Cardiac muscle cell (in vitro differentiated cells and primary cell): ENCODE results near the gene MRPL53. TPM values are rescaled to one million over a fixed set of nuclear protein-coding genes. Genes with fewer than 3 reads are reported as not detected.

Source experiments
- DNase-seq, 2 donors: peaks; one replicate each; pipeline versions ENCODE4 v3.0.0 to v3.0.0-alpha.2; 2010 to 2017; ENCODE audit warnings: low read depth in 1 of 2, low spot score in 1 of 2
- H3K27ac ChIP-seq: fragments of 200-600 bp; sonication (generic); 2 replicates; pipeline ENCODE4 v1.5.1; 2016
- H3K27me3 ChIP-seq: fragments of 200-600 bp; sonication (generic); 2 replicates; pipeline ENCODE4 v1.6.0; 2016; ENCODE audit warnings: control low read depth
- H3K36me3 ChIP-seq: fragments of 200-600 bp; sonication (generic); 2 replicates; pipeline ENCODE4 v1.5.1; 2016; ENCODE audit warnings: control low read depth
- H3K4me1 ChIP-seq: fragments of 200-600 bp; sonication (generic); 2 replicates; pipeline ENCODE4 v1.8.1; 2017; ENCODE audit warnings: low read depth, mild to moderate bottlenecking, mixed run types
- H3K4me3 ChIP-seq: fragments of 200-600 bp; sonication (generic); 2 replicates; pipeline ENCODE4 v1.5.1; 2016; ENCODE audit warnings: mild to moderate bottlenecking
- H3K9me3 ChIP-seq: fragments of 200-600 bp; sonication (generic); 2 replicates; pipeline ENCODE4 v1.5.1; 2017; ENCODE audit warnings: low read depth, mild to moderate bottlenecking, control low read depth
- polyA plus RNA-seq: library from polyadenylated mRNA; unstranded; fragments of >200 nt; fragmentation: Nextera tagmentation; extraction: Ambion mirVana; gene quantifications from 2 replicates; pipeline ENCODE4 v1.2.1, GENCODE V29; 2016
- total RNA-seq: library from RNA; depleted of rRNA; stranded (reverse); fragments of >200 nt; gene quantifications from 2 replicates; pipeline ENCODE4 v1.2.3, GENCODE V29; 2016
- TF ChIP-seq, protein P1 (sequence below): IDR thresholded peaks from 2 replicates; pipeline ENCODE4 v1.5.1; 2012; ENCODE audit warnings: low read depth, mild to moderate bottlenecking, low read length

MRPL53 gene
- total and polyA plus RNA-seq, 2 experiments from 2014 or later = 50.8 to 132 TPM

DNA sequence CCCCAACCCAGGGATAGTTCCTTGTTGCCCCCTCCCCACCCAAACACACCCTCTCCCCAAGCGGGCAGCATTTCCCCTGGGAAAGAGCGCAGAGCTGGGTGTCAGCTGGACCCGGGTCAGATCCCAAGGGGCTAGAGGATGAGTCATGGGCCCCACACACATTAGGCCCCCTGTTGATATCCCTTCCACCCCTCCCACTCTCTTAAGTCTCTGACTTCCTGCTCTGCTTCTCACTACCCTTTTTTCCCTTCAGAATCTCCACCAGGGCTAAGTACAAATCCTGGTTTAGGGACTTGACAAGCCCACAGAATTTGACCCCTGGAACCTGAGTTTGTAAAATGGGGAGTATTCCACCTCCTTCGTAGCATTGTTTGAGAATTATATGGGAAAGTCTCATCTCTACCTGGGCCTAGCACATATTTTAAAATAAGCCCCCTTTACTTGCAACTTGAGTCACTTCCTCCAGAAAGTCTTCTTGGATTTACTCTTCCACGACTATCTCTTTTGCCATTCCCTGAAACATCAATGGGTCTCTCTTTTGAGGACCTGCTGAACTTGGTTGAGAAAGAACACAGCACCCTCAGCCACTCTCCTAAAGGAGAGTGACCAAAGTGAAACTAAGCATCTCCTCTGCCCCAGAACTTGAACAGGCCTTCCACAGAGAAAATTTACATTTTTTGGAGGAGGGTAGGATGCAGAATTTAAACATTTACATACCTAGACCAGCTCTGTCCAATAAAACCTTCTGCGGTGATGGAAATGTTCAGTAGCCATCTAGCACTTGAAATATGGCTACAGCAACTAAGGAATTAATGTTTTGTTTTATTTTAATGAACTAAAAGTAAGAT is 35.4 kb downstream of the MRPL53 start:
- Histone ChIP-seq H3K27ac (no peak overlapping the region), H3K4me1 (peaks cover 14% of the 10 kb centered on the region), H3K36me3 (peaks cover 3% of the 10 kb centered on the region), H3K4me3 (no peak overlapping the region), H3K9me3 (no peaks in the 10 kb centered on the region), H3K27me3 (no peaks in the 10 kb centered on the region)
- TF ChIP-seq, protein P1, sequence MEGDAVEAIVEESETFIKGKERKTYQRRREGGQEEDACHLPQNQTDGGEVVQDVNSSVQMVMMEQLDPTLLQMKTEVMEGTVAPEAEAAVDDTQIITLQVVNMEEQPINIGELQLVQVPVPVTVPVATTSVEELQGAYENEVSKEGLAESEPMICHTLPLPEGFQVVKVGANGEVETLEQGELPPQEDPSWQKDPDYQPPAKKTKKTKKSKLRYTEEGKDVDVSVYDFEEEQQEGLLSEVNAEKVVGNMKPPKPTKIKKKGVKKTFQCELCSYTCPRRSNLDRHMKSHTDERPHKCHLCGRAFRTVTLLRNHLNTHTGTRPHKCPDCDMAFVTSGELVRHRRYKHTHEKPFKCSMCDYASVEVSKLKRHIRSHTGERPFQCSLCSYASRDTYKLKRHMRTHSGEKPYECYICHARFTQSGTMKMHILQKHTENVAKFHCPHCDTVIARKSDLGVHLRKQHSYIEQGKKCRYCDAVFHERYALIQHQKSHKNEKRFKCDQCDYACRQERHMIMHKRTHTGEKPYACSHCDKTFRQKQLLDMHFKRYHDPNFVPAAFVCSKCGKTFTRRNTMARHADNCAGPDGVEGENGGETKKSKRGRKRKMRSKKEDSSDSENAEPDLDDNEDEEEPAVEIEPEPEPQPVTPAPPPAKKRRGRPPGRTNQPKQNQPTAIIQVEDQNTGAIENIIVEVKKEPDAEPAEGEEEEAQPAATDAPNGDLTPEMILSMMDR = no peak
- DNase-seq = peak in 1 of 2 donors; percentile 47

GRCh38 chr2:74436111-74436805 is 36.2 kb downstream of the MRPL53 start:
- no peak for DNase-seq
- Histone ChIP-seq H3K9me3 (no peaks in the 10 kb centered on the region), H3K27me3 (no peaks in the 10 kb centered on the region), H3K27ac (no peak overlapping the region), H3K36me3 (peaks cover 11% of the 10 kb centered on the region), H3K4me1 (peaks cover 14% of the 10 kb centered on the region), H3K4me3 (no peak overlapping the region)
- TF ChIP-seq, protein P1 = no peak

DNA sequence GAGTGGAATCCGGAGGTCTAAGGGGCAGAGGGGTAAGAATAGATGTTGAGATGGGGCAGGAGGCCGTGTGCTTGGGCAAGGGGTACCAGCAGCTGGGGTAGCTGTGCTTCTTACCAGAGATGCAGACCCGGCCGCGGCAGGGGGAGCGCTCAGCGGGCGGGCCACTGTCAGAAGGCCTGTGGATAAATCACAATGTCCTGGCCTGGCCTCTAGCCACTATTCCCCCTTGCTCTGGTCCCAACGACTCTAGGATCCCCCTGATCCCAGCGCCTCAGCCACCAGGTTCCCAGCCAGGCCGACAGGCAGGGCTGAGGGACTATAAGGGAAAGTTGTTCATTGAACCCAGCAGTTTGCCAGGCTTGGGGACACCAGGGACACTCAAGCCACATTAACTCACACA is 42.0 kb downstream of the MRPL53 start:
- TF ChIP-seq, protein P1 = no peak
- no peak for DNase-seq
- Histone ChIP-seq H3K27me3 (no peaks in the 10 kb centered on the region), H3K36me3 (peaks cover 31% of the 10 kb centered on the region), H3K27ac (no peak overlapping the region), H3K9me3 (no peaks in the 10 kb centered on the region), H3K4me1 (no peaks in the 10 kb centered on the region), H3K4me3 (no peak overlapping the region)

DNA sequence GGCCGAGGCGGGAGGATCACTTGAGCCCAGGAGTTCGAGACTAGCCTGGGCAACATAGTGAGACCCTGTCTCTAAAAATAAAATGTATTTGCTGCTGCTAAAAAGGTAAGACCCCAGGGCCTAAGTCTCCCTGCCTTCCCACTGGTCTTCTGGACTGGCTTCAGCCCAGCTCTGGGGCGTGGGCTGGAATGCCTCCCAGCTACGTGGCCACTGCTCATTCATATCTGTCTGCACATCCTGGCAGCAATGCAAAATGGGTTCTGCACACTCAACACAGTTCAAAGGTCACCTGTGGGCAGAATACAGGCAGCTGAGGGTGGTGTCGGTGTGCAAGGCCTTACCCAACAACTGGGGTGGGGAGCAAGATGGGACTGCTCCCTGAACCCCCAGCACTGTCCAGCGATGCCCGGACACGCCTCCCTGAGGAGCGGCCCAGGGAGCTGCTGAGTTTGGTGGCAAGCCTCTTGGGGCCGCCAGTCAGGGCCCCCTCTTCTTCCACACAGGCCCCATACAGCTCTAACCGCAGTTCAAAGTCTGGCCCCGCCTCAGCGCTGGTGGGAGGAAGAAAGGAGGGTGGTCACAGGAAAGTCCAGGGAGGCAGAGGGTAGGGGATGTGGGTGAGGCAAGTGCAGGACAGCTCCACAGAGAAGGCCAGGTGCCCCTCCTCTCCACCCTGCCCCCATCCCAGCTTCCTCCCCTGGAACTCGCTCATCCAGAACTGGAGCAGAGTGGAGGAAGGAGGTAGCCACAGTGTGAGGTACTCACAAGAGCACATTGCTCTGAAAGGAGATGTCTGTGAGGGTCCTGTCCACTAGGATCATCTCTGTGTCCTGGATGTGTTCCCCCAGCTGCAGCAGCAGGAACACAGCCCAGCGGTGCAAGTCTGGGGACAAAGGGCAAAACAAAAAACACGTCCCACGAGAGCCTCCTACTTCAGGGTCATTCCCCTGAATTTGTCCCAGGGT is 42.7 kb downstream of the MRPL53 start:
- Histone ChIP-seq H3K27me3 (no peaks in the 10 kb centered on the region), H3K4me1 (no peaks in the 10 kb centered on the region), H3K4me3 (no peak overlapping the region), H3K27ac (no peak overlapping the region), H3K36me3 (peaks cover 36% of the 10 kb centered on the region), H3K9me3 (no peaks in the 10 kb centered on the region)
- TF ChIP-seq, protein P1 = no peak
- DNase-seq = no peak

DNA sequence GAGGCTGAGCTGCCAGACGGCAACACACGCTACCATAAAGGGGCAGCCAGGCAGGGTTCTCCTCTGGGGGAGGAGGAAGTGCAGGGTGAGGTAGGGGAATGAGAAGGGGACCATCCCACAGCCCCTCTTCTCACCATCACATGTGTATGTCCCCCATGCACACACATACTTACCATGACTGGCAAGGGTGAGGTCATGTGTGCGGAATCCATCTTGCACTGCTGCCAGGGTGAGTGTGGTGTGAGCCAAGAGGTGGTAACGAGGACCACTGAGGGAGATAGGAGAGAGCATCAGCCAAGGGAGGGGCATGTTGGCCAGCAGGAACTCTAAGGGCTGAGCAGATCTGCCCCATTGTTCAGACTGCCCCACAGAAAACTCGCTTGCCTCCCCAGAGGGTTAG is 43.8 kb downstream of the MRPL53 start:
- DNase-seq = no peak
- H3K27me3 ChIP-seq = no peaks in the 10 kb centered on the region
- no peaks in the 10 kb centered on the region for H3K9me3 ChIP-seq
- no peak overlapping the region for H3K4me3 ChIP-seq
- H3K36me3 ChIP-seq = peaks cover 38% of the 10 kb centered on the region
- TF ChIP-seq, protein P1 = no peak
- H3K4me1 ChIP-seq = no peaks in the 10 kb centered on the region
- H3K27ac ChIP-seq = no peak overlapping the region
